ENCODE results near the gene TOR3A. TPM values are rescaled to one million over a fixed set of nuclear protein-coding genes. Genes with fewer than 3 reads are reported as not detected.
A peak's percentile ranks its signal among the peaks of the same experiment; 100 is the strongest.

Gene TOR3A
- total RNA-seq, 2 donors from 2014 or later, result 37.4 to 69.2 TPM

- no peak for ATAC-seq (ENCODE audit: insufficient number of reproducible peaks, low FRiP score, low read depth)
- H3K36me3 ChIP-seq, result peaks cover 43% of the 10 kb centered on the region
Observed at GRCh38 chr1:179108644-179109043, 26.8 kb downstream of the TOR3A start.

GRCh38 chr1:179115181-179115580 lies 33.3 kb downstream of the TOR3A start:
- ATAC-seq (ENCODE audit: insufficient number of reproducible peaks, low FRiP score, low read depth) (no peak), DNase-seq (ENCODE audit: low spot score) (no peak)
- TF ChIP-seq, protein P1, sequence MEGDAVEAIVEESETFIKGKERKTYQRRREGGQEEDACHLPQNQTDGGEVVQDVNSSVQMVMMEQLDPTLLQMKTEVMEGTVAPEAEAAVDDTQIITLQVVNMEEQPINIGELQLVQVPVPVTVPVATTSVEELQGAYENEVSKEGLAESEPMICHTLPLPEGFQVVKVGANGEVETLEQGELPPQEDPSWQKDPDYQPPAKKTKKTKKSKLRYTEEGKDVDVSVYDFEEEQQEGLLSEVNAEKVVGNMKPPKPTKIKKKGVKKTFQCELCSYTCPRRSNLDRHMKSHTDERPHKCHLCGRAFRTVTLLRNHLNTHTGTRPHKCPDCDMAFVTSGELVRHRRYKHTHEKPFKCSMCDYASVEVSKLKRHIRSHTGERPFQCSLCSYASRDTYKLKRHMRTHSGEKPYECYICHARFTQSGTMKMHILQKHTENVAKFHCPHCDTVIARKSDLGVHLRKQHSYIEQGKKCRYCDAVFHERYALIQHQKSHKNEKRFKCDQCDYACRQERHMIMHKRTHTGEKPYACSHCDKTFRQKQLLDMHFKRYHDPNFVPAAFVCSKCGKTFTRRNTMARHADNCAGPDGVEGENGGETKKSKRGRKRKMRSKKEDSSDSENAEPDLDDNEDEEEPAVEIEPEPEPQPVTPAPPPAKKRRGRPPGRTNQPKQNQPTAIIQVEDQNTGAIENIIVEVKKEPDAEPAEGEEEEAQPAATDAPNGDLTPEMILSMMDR (IDR thresholded peaks at IDR 0.05), result no peak
- Histone ChIP-seq H3K4me3 (no peak overlapping the region), H3K27ac (no peak overlapping the region), H3K27me3 (replicated peaks; ENCODE audit: insufficient read depth) (no peaks in the 10 kb centered on the region), H3K36me3 (peaks cover 24% of the 10 kb centered on the region), H3K9me3 (no peaks in the 10 kb centered on the region), H3K4me1 (ENCODE audit: control insufficient read depth in 1 of 2, low read depth in 2 of 2) (no peaks in the 10 kb centered on the region)

More at GRCh38 chr1:179108644-179109043, 26.8 kb downstream of the TOR3A start:
- Histone ChIP-seq H3K4me1 (ENCODE audit: control insufficient read depth in 1 of 2, low read depth in 2 of 2) (no peaks in the 10 kb centered on the region), H3K27ac (no peak overlapping the region), H3K4me3 (no peak overlapping the region), H3K9me3 (no peaks in the 10 kb centered on the region), H3K27me3 (replicated peaks; ENCODE audit: insufficient read depth) (no peaks in the 10 kb centered on the region)
- TF ChIP-seq, protein P1 (IDR thresholded peaks at IDR 0.05), result no peak
- DNase-seq (ENCODE audit: low spot score), result no peak

DNA sequence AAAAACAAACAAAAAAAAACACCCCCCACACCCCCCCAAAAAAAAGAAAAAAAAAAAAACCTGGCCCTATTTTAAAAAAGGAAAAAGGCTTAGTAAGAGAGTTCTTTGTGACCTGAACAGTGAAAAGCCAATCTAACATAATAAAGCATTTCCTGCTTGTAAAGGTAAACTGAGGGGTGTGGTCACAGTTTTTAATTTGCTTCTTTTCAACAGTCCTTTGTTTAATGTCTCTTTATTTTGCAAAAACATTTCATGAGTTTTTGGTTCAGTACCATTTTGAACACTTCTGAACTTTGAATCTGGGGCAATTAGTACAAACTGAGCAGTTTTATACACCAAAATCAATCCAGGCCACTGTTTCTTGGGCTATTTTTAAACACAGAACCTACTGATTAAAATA lies 37.6 kb downstream of the TOR3A start:
- H3K27me3 ChIP-seq (replicated peaks; ENCODE audit: insufficient read depth), result no peaks in the 10 kb centered on the region
- DNase-seq (ENCODE audit: low spot score) (no peak), ATAC-seq (ENCODE audit: insufficient number of reproducible peaks, low FRiP score, low read depth) (no peak)
- TF ChIP-seq, protein P1 (IDR thresholded peaks at IDR 0.05), result no peak
- no peak overlapping the region for H3K27ac ChIP-seq
- H3K9me3 ChIP-seq, result no peaks in the 10 kb centered on the region
- peaks cover 0 to 8% of the 10 kb centered on the region in 2 donors for H3K4me1 ChIP-seq (ENCODE audit: control insufficient read depth in 1 of 2, low read depth in 2 of 2)
- H3K4me3 ChIP-seq, result no peak overlapping the region
- peaks cover 7% of the 10 kb centered on the region for H3K36me3 ChIP-seq

DNA sequence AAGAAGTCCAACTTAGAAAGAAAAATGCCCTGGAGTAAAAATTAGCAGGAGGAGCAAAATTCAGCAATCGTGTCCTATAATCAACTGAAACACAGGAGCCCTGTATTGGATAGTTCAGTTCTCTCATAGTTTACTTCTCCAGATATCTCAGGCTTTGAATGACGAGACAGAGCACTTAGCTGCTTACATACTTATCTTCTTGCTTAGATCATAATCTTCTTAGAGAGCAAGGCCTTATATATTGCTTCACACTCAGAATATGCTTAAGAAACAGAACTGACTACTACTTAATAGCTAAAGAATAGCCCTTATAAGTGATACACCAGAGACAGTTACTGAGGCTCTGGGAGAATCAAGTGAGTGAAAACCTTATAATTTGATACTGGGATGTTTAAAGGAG lies 38.9 kb downstream of the TOR3A start:
- Histone ChIP-seq H3K4me1 (ENCODE audit: control insufficient read depth in 1 of 2, low read depth in 2 of 2) (peaks cover 0 to 8% of the 10 kb centered on the region in 2 donors), H3K9me3 (no peaks in the 10 kb centered on the region), H3K27me3 (replicated peaks; ENCODE audit: insufficient read depth) (no peaks in the 10 kb centered on the region), H3K4me3 (no peak overlapping the region), H3K36me3 (peaks cover 7% of the 10 kb centered on the region), H3K27ac (peak overlapping the region in 1 of 2 donors; percentile 1)
- no peak for DNase-seq (ENCODE audit: low spot score)
- TF ChIP-seq, protein P1 (IDR thresholded peaks at IDR 0.05), result no peak
- ATAC-seq (ENCODE audit: insufficient number of reproducible peaks, low FRiP score, low read depth), result no peak

GRCh38 chr1:179121159-179121938 lies 39.5 kb downstream of the TOR3A start:
- no peaks in the 10 kb centered on the region for H3K9me3 ChIP-seq
- no peaks in the 10 kb centered on the region for H3K27me3 ChIP-seq (replicated peaks; ENCODE audit: insufficient read depth)
- no peak overlapping the region for H3K4me3 ChIP-seq
- H3K27ac ChIP-seq, result peak overlapping the region in 1 of 2 donors; percentile 34
- no peak for DNase-seq (ENCODE audit: low spot score)
- peaks cover 4 to 8% of the 10 kb centered on the region in 2 donors for H3K4me1 ChIP-seq (ENCODE audit: control insufficient read depth in 1 of 2, low read depth in 2 of 2)
- H3K36me3 ChIP-seq, result peaks cover 7% of the 10 kb centered on the region
- TF ChIP-seq, protein P1 (IDR thresholded peaks at IDR 0.05), result peak; percentile 71
- ATAC-seq (ENCODE audit: insufficient number of reproducible peaks, low FRiP score, low read depth), result peak; percentile 43

Measured in thoracic aorta (tissue), 2 donors.